ENCODE measurements around the gene BCAP31.

Gene BCAP31

GRCh38 chrX:153767674-153768055 is 43.5 kb upstream of the BCAP31 start:
- TF ChIP-seq TCF4 (CRISPR knock-in tag; IDR thresholded peaks at IDR 0.05; ENCODE audit: borderline replicate concordance) (no peak), BACH2 (CRISPR knock-in tag; IDR thresholded peaks at IDR 0.05; ENCODE audit: borderline replicate concordance) (no peak), POU6F1 (CRISPR knock-in tag; IDR thresholded peaks at IDR 0.05; ENCODE audit: borderline replicate concordance, low read depth) (no peak)
- no peak for ATAC-seq

- TF ChIP-seq TSHZ2 (CRISPR knock-in tag; IDR thresholded peaks at IDR 0.05) (no peak), SNAI2 (CRISPR knock-in tag; IDR thresholded peaks at IDR 0.05) (no peak), CSDC2 (CRISPR knock-in tag; IDR thresholded peaks at IDR 0.05) (no peak), ZFP30 (CRISPR knock-in tag; IDR thresholded peaks at IDR 0.05) (no peak), ARNTL (CRISPR knock-in tag; IDR thresholded peaks at IDR 0.05; ENCODE audit: borderline replicate concordance, low read depth) (no peak), ISL1 (CRISPR knock-in tag; IDR thresholded peaks at IDR 0.05) (no peak), PPARA (CRISPR knock-in tag; IDR thresholded peaks at IDR 0.05; ENCODE audit: borderline replicate concordance) (no peak), BACH2 (CRISPR knock-in tag; IDR thresholded peaks at IDR 0.05; ENCODE audit: borderline replicate concordance) (no peak), ZNF70 (CRISPR knock-in tag; IDR thresholded peaks at IDR 0.05) (no peak), GLIS3 (CRISPR knock-in tag; IDR thresholded peaks at IDR 0.05) (no peak), ZFP3 (CRISPR knock-in tag; IDR thresholded peaks at IDR 0.05) (no peak), ESRRG (CRISPR knock-in tag; IDR thresholded peaks at IDR 0.05) (no peak)
- ATAC-seq, result no peak
Measured at GRCh38 chrX:153766871-153767673, 42.9 kb upstream of the BCAP31 start.

- no peak for TF ChIP-seq ZNF70 (CRISPR knock-in tag; IDR thresholded peaks at IDR 0.05)
- TF ChIP-seq GLIS3 (CRISPR knock-in tag; IDR thresholded peaks at IDR 0.05), result no peak
- no peak for TF ChIP-seq RARB (CRISPR knock-in tag; IDR thresholded peaks at IDR 0.05)
- no peak for TF ChIP-seq SNAI2 (CRISPR knock-in tag; IDR thresholded peaks at IDR 0.05)
- no peak for TF ChIP-seq ZFP3 (CRISPR knock-in tag; IDR thresholded peaks at IDR 0.05)
- TF ChIP-seq ZFP30 (CRISPR knock-in tag; IDR thresholded peaks at IDR 0.05), result no peak
- TF ChIP-seq PPARA (CRISPR knock-in tag; IDR thresholded peaks at IDR 0.05; ENCODE audit: borderline replicate concordance), result no peak
- no peak for TF ChIP-seq PATZ1 (CRISPR knock-in tag; IDR thresholded peaks at IDR 0.05; ENCODE audit: borderline replicate concordance)
- TF ChIP-seq CREB5 (CRISPR knock-in tag; IDR thresholded peaks at IDR 0.05; ENCODE audit: low read depth), result no peak
- TF ChIP-seq BACH2 (CRISPR knock-in tag; IDR thresholded peaks at IDR 0.05; ENCODE audit: borderline replicate concordance), result no peak
- no peak for TF ChIP-seq TSHZ2 (CRISPR knock-in tag; IDR thresholded peaks at IDR 0.05)
- TF ChIP-seq ZNF565 (CRISPR knock-in tag; conservative IDR thresholded peaks at IDR 0.05; ENCODE audit: low read depth), result no peak
- TF ChIP-seq CSRNP3 (CRISPR knock-in tag; IDR thresholded peaks at IDR 0.05), result no peak
- TF ChIP-seq OSR1 (CRISPR knock-in tag; IDR thresholded peaks at IDR 0.05), result no peak
- ATAC-seq, result peak; percentile 74
Measured at GRCh38 chrX:153766098-153766817, 42.1 kb upstream of the BCAP31 start.
